Left cardiac atrium (tissue), 4 donors: ENCODE data around the gene TXNL4A. TPM values are rescaled to one million over a fixed set of nuclear protein-coding genes. Genes with fewer than 3 reads are reported as not detected.
"Not testable (repeated sequence)": the region's sequence is repeated elsewhere in the genome, so short reads cannot be mapped to it uniquely, and the experiment has no call there.

Source experiments
- ATAC-seq, 2 donors: fragments of 200-7000 bp; cut with Tn5 transposase; one replicate each; pipeline ENCODE4 v1.9.1; 2020; ENCODE audit warnings: mild to moderate bottlenecking in 2 of 2, moderate library complexity in 2 of 2
- DNase-seq: peaks from one replicate; pipeline ENCODE4 v3.0.0-alpha.2; 2020
- intact Hi-C, 2 donors: fragments of 100-400 bp; cut with DNase I; formaldehyde crosslinking; loops; one replicate each; pipeline versions ENCODE4 v1.14.1 to v1.15.1; 2022 to 2023
- long read RNA-seq: library from polyadenylated mRNA; unstranded; transcript quantifications from one replicate; pipeline ENCODE4 v2.0.0, GENCODE V29; 2021
- total RNA-seq, 2 donors: library from RNA; stranded (reverse); fragmentation: NEBNext Ultra II Directional; extraction: Animal tissue kit (Norgen Biotek cat#: 25700); gene quantifications; one replicate each; pipeline ENCODE4 v1.2.1, GENCODE V29; 2021
- donor health status: DM: no; HTN: yes; CAD: no.
- donor health status: DM: no; HTN: yes; CAD: no; lungs with severe emphysema.
- donor health status: DM: yes; HTN: yes; CAD: no.
- donor health status: Dilated cardiomyopathy.

TXNL4A gene
- total RNA-seq: 100 to 1,000 TPM in 1 of 2 donors, 10 to 100 TPM in 1; 92.0 to 114 TPM
- long read RNA-seq, partial matches to known transcripts: 0 of 5 reads
- long read RNA-seq, other reads (novel, unspliced or antisense): 3 of 5 reads

- intact Hi-C loops: loop anchor here in 1 of 2 donors (10.0 kb wide), 1 partner anchor 46 kb away; the partner anchor contains the start of gene RBFA
- ATAC-seq: peak; percentile 99
- peak; percentile 92 for DNase-seq
Observed at GRCh38 chr18:79988451-79989194, at the start of gene TXNL4A. TXNL4A (minus strand) TSS chr18:79988563; CDS start chr18:79988392, 171 bp downstream.

- DNase-seq: no peak
- intact Hi-C loops: loop anchor here in 1 of 2 donors (10.0 kb wide), 1 partner anchor 52 kb away; the partner anchor contains the start of gene TXNL4A
Observed at GRCh38 chr18:80037300-80037699, 48.9 kb upstream of the TXNL4A start.

GRCh38 chr18:80035997-80036396 lies 47.6 kb upstream of the TXNL4A start:
- DNase-seq: no peak
- no peak for ATAC-seq
- intact Hi-C loops: loop anchor here in 1 of 2 donors (10.0 kb wide), 1 partner anchor 51 kb away; the partner anchor contains the start of gene TXNL4A

More at GRCh38 chr18:80037300-80037699, 48.9 kb upstream of the TXNL4A start:
- no peak for ATAC-seq

- no peak for DNase-seq
- no peak for ATAC-seq
- intact Hi-C loops: loop anchor here in 1 of 2 donors (10.0 kb wide), 1 partner anchor 50 kb away; the partner anchor contains the start of gene TXNL4A
Observed at GRCh38 chr18:80034852-80035406, 46.6 kb upstream of the TXNL4A start.

- ATAC-seq (peak; percentile 94 to 95), DNase-seq (peak; percentile 100)
- intact Hi-C loops: loop anchor here in 1 of 2 donors (10.0 kb wide), 1 partner anchor 49 kb away; the partner anchor contains the start of gene TXNL4A
Observed at GRCh38 chr18:80034068-80034851, 45.9 kb upstream of the TXNL4A start, which contains the start of gene RBFA. RBFA (plus strand) TSS chr18:80034434; CDS start chr18:80034496, 62 bp downstream.

- ATAC-seq: peak; percentile 58 to 79
- DNase-seq: no peak
- intact Hi-C loops: loop anchor here in 1 of 2 donors (10.0 kb wide), 1 partner anchor 49 kb away; the partner anchor contains the start of gene TXNL4A
Observed at GRCh38 chr18:80033181-80034067, 45.1 kb upstream of the TXNL4A start.

GRCh38 chr18:80029690-80030089 lies 41.3 kb upstream of the TXNL4A start:
- ATAC-seq: no peak
- intact Hi-C loops: loop anchor here in 1 of 2 donors (10.0 kb wide), 1 partner anchor 45 kb away; the partner anchor contains the start of gene TXNL4A
- DNase-seq: no peak

GRCh38 chr18:80027719-80028118 lies 39.4 kb upstream of the TXNL4A start:
- ATAC-seq, intact Hi-C loops, DNase-seq: not testable (repeated sequence)

GRCh38 chr18:80026363-80026762 lies 38.0 kb upstream of the TXNL4A start:
- no peak for DNase-seq
- ATAC-seq: no peak
- intact Hi-C loops: no loop called here

GRCh38 chr18:80023173-80023572 lies 34.8 kb upstream of the TXNL4A start:
- intact Hi-C loops: no loop called here
- DNase-seq (no peak), ATAC-seq (no peak)

GRCh38 chr18:80022613-80023012 lies 34.2 kb upstream of the TXNL4A start:
- intact Hi-C loops: no loop called here

GRCh38 chr18:80012714-80013113 lies 24.4 kb upstream of the TXNL4A start:
- ATAC-seq (no peak), DNase-seq (no peak)
- intact Hi-C loops: no loop called here

More at GRCh38 chr18:80022613-80023012, 34.2 kb upstream of the TXNL4A start:
- DNase-seq: no peak
- no peak for ATAC-seq

GRCh38 chr18:80011496-80012137 lies 23.3 kb upstream of the TXNL4A start:
- ATAC-seq, DNase-seq, intact Hi-C loops: not testable (repeated sequence)

- peak in 1 of 2 donors; percentile 49 for ATAC-seq
- no peak for DNase-seq
- intact Hi-C loops: no loop called here
Observed at GRCh38 chr18:80010551-80010906, 22.2 kb upstream of the TXNL4A start.

GRCh38 chr18:80009661-80010550 lies 21.5 kb upstream of the TXNL4A start:
- DNase-seq (peak; percentile 83), ATAC-seq (peak; percentile 98 to 99)
- intact Hi-C loops: no loop called here

GRCh38 chr18:80006724-80007123 lies 18.4 kb upstream of the TXNL4A start:
- ATAC-seq: no peak

More at GRCh38 chr18:80006724-80007123, 18.4 kb upstream of the TXNL4A start:
- no peak for DNase-seq
- intact Hi-C loops: no loop called here
